Ascending aorta (tissue), 2 donors: ENCODE results near the gene CAPN9. TPM values are rescaled to one million over a fixed set of nuclear protein-coding genes. Genes with fewer than 3 reads are reported as not detected.

Experiments used
- DNase-seq, 2 donors: peaks; one replicate each; pipeline ENCODE4 v3.0.0-alpha.2; 2019; ENCODE audit warnings: low spot score in 2 of 2
- H3K27ac ChIP-seq, 2 donors: fragments of 200-600 bp; sonication (generic); one replicate each; pipeline ENCODE4 v1.5.1; 2016 to 2017; ENCODE audit warnings: mild to moderate bottlenecking in 1 of 2
- H3K27me3 ChIP-seq: fragments of 200-600 bp; sonication (generic); one replicate; pipeline ENCODE4 v1.5.1; 2017
- H3K36me3 ChIP-seq, 2 donors: fragments of 200-600 bp; sonication (generic); one replicate each; pipeline ENCODE4 v1.5.1; 2016
- H3K4me1 ChIP-seq, 2 donors: fragments of 200-600 bp; sonication (generic); one replicate each; pipeline ENCODE4 v1.5.1; 2016 to 2017; ENCODE audit warnings: mild to moderate bottlenecking in 1 of 2
- H3K4me3 ChIP-seq, 2 donors: fragments of 200-600 bp; sonication (generic); one replicate each; pipeline ENCODE4 v1.5.1; 2016 to 2017; ENCODE audit warnings: mild to moderate bottlenecking in 1 of 2
- H3K9me3 ChIP-seq, 2 donors: fragments of 200-600 bp; sonication (generic); one replicate each; pipeline ENCODE4 v1.5.1; 2016
- CTCF ChIP-seq, 3 experiments: fragments of 200-600 bp in 2 of 3; fragments of 450-650 bp in 1 of 3; sonication (generic) in 2 of 3; IDR thresholded peaks; one replicate each; pipeline ENCODE4 v1.5.1; 2016 to 2019; ENCODE audit warnings: antibody characterized with exemption in 3 of 3, mild to moderate bottlenecking in 1 of 3, moderate library complexity in 1 of 3
- intact Hi-C: fragments of 100-400 bp; cut with DNase I; formaldehyde crosslinking; loops from one replicate; pipeline ENCODE4 v1.15.1; 2023
- total RNA-seq: library from RNA; depleted of rRNA; stranded (reverse); fragments of >200 nt; gene quantifications from one replicate; pipeline ENCODE4 v1.1.0, GENCODE V29; 2016

The CAPN9 gene
- total RNA-seq, 1 donor from 2014 or later, result not detected

GRCh38 chr1:230701895-230702768, 45.1 kb upstream of the CAPN9 start:
- TF ChIP-seq CTCF (IDR thresholded peaks at IDR 0.05), result no peak
- Histone ChIP-seq H3K27ac (no peak overlapping the region), H3K4me3 (no peak overlapping the region), H3K36me3 (no peaks in the 10 kb centered on the region), H3K4me1 (no peaks in the 10 kb centered on the region), H3K9me3 (no peaks in the 10 kb centered on the region), H3K27me3 (no peaks in the 10 kb centered on the region)
- DNase-seq, result no peak
- intact Hi-C loops, result no loop called here

GRCh38 chr1:230702934-230703678, 44.1 kb upstream of the CAPN9 start:
- H3K4me3 ChIP-seq, result no peak overlapping the region
- no peaks in the 10 kb centered on the region for H3K36me3 ChIP-seq
- no peaks in the 10 kb centered on the region for H3K4me1 ChIP-seq
- no peaks in the 10 kb centered on the region for H3K9me3 ChIP-seq
- TF ChIP-seq CTCF (IDR thresholded peaks at IDR 0.05), result no peak
- no peak for DNase-seq
- H3K27ac ChIP-seq, result no peak overlapping the region
- intact Hi-C loops, result no loop called here
- no peaks in the 10 kb centered on the region for H3K27me3 ChIP-seq

- Histone ChIP-seq H3K4me3 (no peak overlapping the region), H3K36me3 (no peaks in the 10 kb centered on the region), H3K27me3 (no peaks in the 10 kb centered on the region), H3K9me3 (no peaks in the 10 kb centered on the region), H3K27ac (no peak overlapping the region), H3K4me1 (no peaks in the 10 kb centered on the region)
- intact Hi-C loops, result no loop called here
- DNase-seq, result no peak
- no peak for TF ChIP-seq CTCF (IDR thresholded peaks at IDR 0.05)
These were observed 43.4 kb upstream of the CAPN9 start for GRCh38 chr1:230703679-230704385.

GRCh38 chr1:230704830-230705229, 42.4 kb upstream of the CAPN9 start:
- no peaks in the 10 kb centered on the region for H3K27me3 ChIP-seq
- H3K4me3 ChIP-seq, result no peak overlapping the region
- H3K27ac ChIP-seq, result no peak overlapping the region
- no peak for DNase-seq
- H3K4me1 ChIP-seq, result no peaks in the 10 kb centered on the region
- H3K36me3 ChIP-seq, result no peaks in the 10 kb centered on the region
- TF ChIP-seq CTCF (IDR thresholded peaks at IDR 0.05), result no peak
- H3K9me3 ChIP-seq, result no peaks in the 10 kb centered on the region
- intact Hi-C loops, result no loop called here

GRCh38 chr1:230705289-230706019, 41.7 kb upstream of the CAPN9 start:
- H3K9me3 ChIP-seq, result no peaks in the 10 kb centered on the region
- no peak for TF ChIP-seq CTCF (IDR thresholded peaks at IDR 0.05)
- no peak overlapping the region for H3K4me3 ChIP-seq
- no peak overlapping the region for H3K27ac ChIP-seq
- intact Hi-C loops, result no loop called here
- no peaks in the 10 kb centered on the region for H3K4me1 ChIP-seq
- no peaks in the 10 kb centered on the region for H3K36me3 ChIP-seq
- H3K27me3 ChIP-seq, result no peaks in the 10 kb centered on the region
- no peak for DNase-seq
